ENCODE data around the gene SPATS2L.
A peak's percentile ranks its signal among the peaks of the same experiment; 100 is the strongest.

DNA sequence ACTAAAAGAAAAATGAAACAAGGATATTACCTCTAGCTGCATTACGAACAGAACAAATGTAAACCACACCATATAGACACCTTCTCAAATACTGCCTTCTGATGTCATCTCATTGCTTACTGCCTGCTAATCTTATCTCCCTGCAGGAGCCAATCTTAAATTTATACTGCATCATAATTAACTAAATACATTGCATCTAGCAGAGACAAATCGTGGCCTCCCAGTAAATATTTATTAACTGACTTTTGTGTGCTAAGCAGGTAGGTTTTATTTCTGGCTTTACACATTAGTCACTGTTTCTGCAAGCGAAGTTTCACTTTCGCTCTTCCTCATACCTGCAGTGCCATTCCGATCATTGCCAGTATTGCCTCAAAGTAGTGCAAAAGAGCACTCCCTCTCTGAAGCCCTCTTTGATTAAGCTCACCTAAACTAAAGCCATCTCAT lies 67.5 kb downstream of the SPATS2L start:
- TF ChIP-seq CTCF (IDR thresholded peaks at IDR 0.05) (no peak), POLR2AphosphoS5 (IDR thresholded peaks at IDR 0.05) (peak in 1 of 3 donors; percentile 51)
